Endothelial cell of umbilical vein (primary cell): Measurements from ENCODE around the gene TACSTD2. TPM values are rescaled to one million over a fixed set of nuclear protein-coding genes. Genes with fewer than 3 reads are reported as not detected.

Source experiments
- BruUV-seq: library from RNA; stranded (reverse); fragments of 400-500 nt; replicated peaks from 2 replicates; lab custom pipeline; 2021; lab: Mats Ljungman, UMichigan
- CTCF ChIA-PET: fragments of 300-600, 350-600 bp; sonication (Branson Sonifier 250); formaldehyde crosslinking; loops from one replicate; lab custom pipeline; 2021; ENCODE audit warnings: antibody characterized with exemption, inconsistent platforms; lab: Charles Lee
- POLR2A ChIA-PET: fragments of 300-600, 350-600 bp; sonication (Branson Sonifier 250); formaldehyde crosslinking; loops from one replicate; lab custom pipeline; 2021; ENCODE audit warnings: antibody characterized with exemption, inconsistent platforms; lab: Charles Lee
- DNase-seq: peaks from one replicate; pipeline ENCODE4 v3.0.0-alpha.2; 2011; ENCODE audit warnings: low read depth, low spot score
- FAIRE-seq: peaks from 2 replicates; lab custom pipeline; 2011; peaks lifted over from hg19 to GRCh38; lab: Jason Lieb, UNC
- H2AFZ ChIP-seq: 2 replicates; pipeline ENCODE4 v1.6.0; 2012; ENCODE audit warnings: low read depth, low read length, control low read depth, inconsistent platforms
- H3K27ac ChIP-seq: 2 replicates; pipeline ENCODE4 v1.5.1; 2011; ENCODE audit warnings: low read depth, mild to moderate bottlenecking, control low read depth, low read length, moderate library complexity; ENCODE audit not compliant: insufficient read depth
- H3K27me3 ChIP-seq, 2 experiments: 2 replicates each; pipeline versions ENCODE4 v1.6.0 to v1.6.1; 2011; ENCODE audit warnings: low read length in 2 of 2, mixed read lengths in 1 of 2; ENCODE audit not compliant: control insufficient read depth in 2 of 2, insufficient read depth in 2 of 2
- H3K36me3 ChIP-seq, 2 experiments: 2 replicates in 1 of 2; 3 replicates in 1 of 2; pipeline ENCODE4 v1.5.1; 2011; ENCODE audit warnings: low read length in 2 of 2, mild to moderate bottlenecking in 1 of 2, moderate library complexity in 1 of 2; ENCODE audit not compliant: control insufficient read depth in 2 of 2, insufficient read depth in 2 of 2; ENCODE audit errors: extremely low read depth in 1 of 2
- H3K4me1 ChIP-seq: 3 replicates; pipeline ENCODE4 v1.5.1; 2011; ENCODE audit warnings: mild to moderate bottlenecking, low read length; ENCODE audit not compliant: control insufficient read depth, insufficient read depth; ENCODE audit errors: extremely low read depth
- H3K4me2 ChIP-seq: 2 replicates; pipeline ENCODE4 v1.6.1; 2011; ENCODE audit warnings: low read length, control low read depth, mixed read lengths; ENCODE audit not compliant: insufficient read depth
- H3K4me3 ChIP-seq, 3 experiments: fragments of 200-600 bp in 1 of 3; sonication (generic), shearing (Covaris generic) in 1 of 3; replicated peaks in 1 of 3; 2 replicates each; pipeline ENCODE4 v1.5.1; 2011 to 2016; ENCODE audit warnings: control low read depth in 3 of 3, low read length in 3 of 3, mild to moderate bottlenecking in 2 of 3, inconsistent platforms in 1 of 3, low read depth in 1 of 3, moderate library complexity in 1 of 3; ENCODE audit not compliant: insufficient read depth in 1 of 3
- H3K79me2 ChIP-seq: 2 replicates; pipeline ENCODE4 v1.6.0; 2012; ENCODE audit warnings: low read length, inconsistent platforms; ENCODE audit not compliant: control insufficient read depth, insufficient read depth
- H3K9ac ChIP-seq: replicated peaks from 2 replicates; pipeline ENCODE3; 2011; ENCODE audit warnings: low read length, control low read depth; ENCODE audit not compliant: insufficient read depth; ENCODE audit errors: extremely low read depth
- H3K9me1 ChIP-seq: replicated peaks from 3 replicates; pipeline ENCODE4 v1.6.0; 2011; ENCODE audit warnings: mild to moderate bottlenecking, low read length; ENCODE audit not compliant: control insufficient read depth, insufficient read depth; ENCODE audit errors: extremely low read depth
- H3K9me3 ChIP-seq: replicated peaks from 2 replicates; pipeline ENCODE4 v1.5.1; 2012; ENCODE audit warnings: low read length, inconsistent platforms; ENCODE audit not compliant: control insufficient read depth, insufficient read depth
- H4K20me1 ChIP-seq: replicated peaks from 2 replicates; pipeline ENCODE3; 2011; ENCODE audit warnings: mild to moderate bottlenecking, low read length; ENCODE audit not compliant: control insufficient read depth, insufficient read depth; ENCODE audit errors: extremely low read depth
- CTCF ChIP-seq, 2 donors: IDR thresholded peaks; 1 replicate in 1 of 2; 2 replicates in 1 of 2; pipeline ENCODE4 v1.5.1; 2011; ENCODE audit warnings: low read length in 2 of 2, mild to moderate bottlenecking in 2 of 2, moderate library complexity in 2 of 2, control low read depth in 1 of 2, inconsistent platforms in 1 of 2, low read depth in 1 of 2; ENCODE audit not compliant: insufficient read depth in 1 of 2; ENCODE audit errors: extremely low read depth in 1 of 2
- EZH2 ChIP-seq: IDR thresholded peaks from 2 replicates; pipeline ENCODE4 v1.6.1; 2012; ENCODE audit warnings: borderline replicate concordance, low read depth, mild to moderate bottlenecking, moderate library complexity, low read length, inconsistent platforms; ENCODE audit not compliant: severe bottlenecking
- FOS ChIP-seq: IDR thresholded peaks from 2 replicates; pipeline ENCODE4 v1.6.1; 2011; ENCODE audit warnings: mild to moderate bottlenecking, low read length, moderate library complexity, borderline replicate concordance; ENCODE audit not compliant: insufficient read depth
- GATA2 ChIP-seq: IDR thresholded peaks from 2 replicates; pipeline ENCODE4 v1.7.0; 2011; ENCODE audit warnings: low read depth, mild to moderate bottlenecking, moderate library complexity, mixed read lengths, low read length; ENCODE audit not compliant: insufficient read length, insufficient read depth
- JUN ChIP-seq: IDR thresholded peaks from 2 replicates; pipeline ENCODE4 v1.6.1; 2011; ENCODE audit warnings: borderline replicate concordance, low read depth; ENCODE audit not compliant: insufficient read length, insufficient read depth
- MAX ChIP-seq: IDR thresholded peaks from 2 replicates; pipeline ENCODE4 v1.6.1; 2011; ENCODE audit not compliant: insufficient read depth, insufficient read length
- MYC ChIP-seq: IDR thresholded peaks from one replicate; pipeline ENCODE4 v1.6.1; 2011; ENCODE audit warnings: mild to moderate bottlenecking, low read depth, low read length
- POLR2A ChIP-seq: IDR thresholded peaks from 2 replicates; pipeline ENCODE4 v1.6.1; 2012; ENCODE audit warnings: low read depth, mild to moderate bottlenecking, control low read depth, low read length
- POLR2AphosphoS5 ChIP-seq: IDR thresholded peaks from 2 replicates; pipeline ENCODE4 v1.6.1; 2012; ENCODE audit warnings: low read depth, mild to moderate bottlenecking, control low read depth, low read length, moderate library complexity; ENCODE audit not compliant: insufficient read depth
- dilution Hi-C: fragments of 300-500 bp; cut with MboI; formaldehyde crosslinking; loops from one replicate; pipeline ENCODE4 v1.15.0; 2019; ENCODE audit warnings: low sequenced_read_pairs; ENCODE audit not compliant: extremely low pct_ligation_motif_present
- intact Hi-C: fragments of 100-400 bp; cut with micrococcal nuclease; formaldehyde crosslinking; loops from one replicate; pipeline ENCODE4 v1.10.0; 2022
- polyA plus RNA-seq, 4 experiments: library from polyadenylated mRNA; depleted of rRNA in 3 of 4; stranded (reverse) in 3 of 4; unstranded in 1 of 4; fragments of >200 nt; gene quantifications; 2 replicates each; pipeline versions ENCODE4 v1.2.1 to v1.2.3, GENCODE V29; 2011 to 2012; ENCODE audit warnings: missing spikeins in 1 of 4
- total RNA-seq: library from RNA; stranded (reverse); gene quantifications from 2 replicates; pipeline ENCODE4 v1.2.3, GENCODE V29; 2021

TACSTD2 gene
- total and polyA plus RNA-seq, 2 donors (not counting 3 experiments of a cell fraction or from before 2014, with no cell fraction given) = 30.7 to 43.3 TPM

- H3K4me2 ChIP-seq = peak overlapping the region; percentile 40
- peaks cover 40% of the 10 kb centered on the region for H3K4me1 ChIP-seq
- no peaks in the 10 kb centered on the region for H3K36me3 ChIP-seq
- H3K79me2 ChIP-seq = peaks cover 19% of the 10 kb centered on the region
- H2AFZ ChIP-seq = peak overlapping the region; percentile 32
- H3K27ac ChIP-seq = peak overlapping the region; percentile 89
- H3K4me3 ChIP-seq = no peak overlapping the region
- intact Hi-C loops (no loop called here), dilution Hi-C loops (no loop called here)
- FAIRE-seq = no peak
- POLR2A ChIA-PET = interaction anchor here (0.9 kb wide), 1 partner anchor 11 kb away, joined by 3 read pairs; no protein-coding TSS in a partner anchor
- no peaks in the 10 kb centered on the region for H3K27me3 ChIP-seq
- CTCF ChIA-PET = interaction anchor here (2.2 to 3.1 kb wide), 2 partner anchors 10 to 40 kb away, joined by 9 to 12 read pairs; partner anchors contain the start of gene OMA1
- DNase-seq = peak; percentile 60
- no peak overlapping the region for H3K9ac ChIP-seq
- peak; percentile 9 for TF ChIP-seq FOS
- no peak for TF ChIP-seq CTCF (IDR thresholded peaks at IDR 0.05; ENCODE audit: extremely low read depth in 1 of 2, insufficient read depth in 1 of 2, low read depth in 1 of 2, low read length in 2 of 2)
- no peaks in the 10 kb centered on the region for H3K9me3 ChIP-seq
- no peaks in the 10 kb centered on the region for H4K20me1 ChIP-seq
- no TSS peak for BruUV-seq
- H3K9me1 ChIP-seq = no peaks in the 10 kb centered on the region
These were observed 9.2 kb upstream of the TACSTD2 start for GRCh38 chr1:58586271-58586670.

GRCh38 chr1:58585581-58586151 is 8.6 kb upstream of the TACSTD2 start:
- peaks cover 40% of the 10 kb centered on the region for H3K4me1 ChIP-seq
- H3K27me3 ChIP-seq = no peaks in the 10 kb centered on the region
- ChIA-PET POLR2A (interaction anchor here (0.9 kb wide), 1 partner anchor 11 kb away, joined by 3 read pairs; no protein-coding TSS in a partner anchor), CTCF (interaction anchor here (2.2 to 3.4 kb wide), 3 partner anchors 10 to 67 kb away, joined by 9 to 26 read pairs (median 12); partner anchors contain the start of gene OMA1)
- H3K4me3 ChIP-seq = no peak overlapping the region
- no peaks in the 10 kb centered on the region for H3K36me3 ChIP-seq
- H3K9me3 ChIP-seq = no peaks in the 10 kb centered on the region
- no peak for TF ChIP-seq MAX
- no peak for TF ChIP-seq MYC
- TF ChIP-seq FOS = no peak
- no peak for TF ChIP-seq CTCF (IDR thresholded peaks at IDR 0.05; ENCODE audit: extremely low read depth in 1 of 2, insufficient read depth in 1 of 2, low read depth in 1 of 2, low read length in 2 of 2)
- TF ChIP-seq POLR2AphosphoS5 = no peak
- TF ChIP-seq EZH2 = no peak
- TF ChIP-seq POLR2A = no peak
- TF ChIP-seq JUN = no peak
- TF ChIP-seq GATA2 = no peak
- dilution Hi-C loops = no loop called here
- intact Hi-C loops = no loop called here
- H3K27ac ChIP-seq = peak overlapping the region; percentile 89
- H3K4me2 ChIP-seq = peak overlapping the region; percentile 87
- DNase-seq = peak; percentile 71
- H3K79me2 ChIP-seq = peaks cover 23% of the 10 kb centered on the region
- no peak for FAIRE-seq
- H4K20me1 ChIP-seq = no peaks in the 10 kb centered on the region
- H3K9ac ChIP-seq = no peak overlapping the region
- BruUV-seq = no TSS peak
- H2AFZ ChIP-seq = no peak overlapping the region
- no peaks in the 10 kb centered on the region for H3K9me1 ChIP-seq
